GM21528 (cell line): ENCODE data around the gene NFU1.
A peak's percentile ranks its signal among the peaks of the same experiment; 100 is the strongest.
"Not testable (repeated sequence)": the region's sequence is repeated elsewhere in the genome, so short reads cannot be mapped to it uniquely, and the experiment has no call there.

Experiments
- ATAC-seq: cut with Tn5 transposase; IDR thresholded peaks from one replicate; pipeline ENCODE4 v1.9.1; 2021; ENCODE audit warnings: mild to moderate bottlenecking, moderate library complexity; ENCODE audit not compliant: unreplicated experiment, low FRiP score

NFU1 gene

DNA sequence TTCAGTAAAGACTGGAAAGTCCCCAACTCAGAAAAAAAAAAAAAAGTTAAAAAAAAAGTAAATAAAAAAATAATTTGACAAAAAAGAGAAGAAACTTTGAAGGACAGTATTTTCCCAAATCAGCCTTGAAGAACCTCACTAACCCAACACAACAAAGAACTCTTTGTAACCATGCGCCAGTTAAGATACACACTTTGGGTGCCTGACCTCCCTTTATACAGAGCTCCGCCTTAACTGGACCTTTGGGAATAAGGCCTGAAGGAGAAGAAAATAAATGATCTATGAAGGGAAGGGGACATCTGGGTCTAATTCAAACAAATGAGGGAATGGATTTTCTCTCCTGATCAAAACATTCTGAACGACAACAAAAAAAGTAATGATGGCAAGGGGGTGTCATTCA is 48.0 kb downstream of the NFU1 start:
- ATAC-seq = no peak

- no peak for ATAC-seq
These were observed 49.3 kb downstream of the NFU1 start for GRCh38 chr2:69387770-69388481.

DNA sequence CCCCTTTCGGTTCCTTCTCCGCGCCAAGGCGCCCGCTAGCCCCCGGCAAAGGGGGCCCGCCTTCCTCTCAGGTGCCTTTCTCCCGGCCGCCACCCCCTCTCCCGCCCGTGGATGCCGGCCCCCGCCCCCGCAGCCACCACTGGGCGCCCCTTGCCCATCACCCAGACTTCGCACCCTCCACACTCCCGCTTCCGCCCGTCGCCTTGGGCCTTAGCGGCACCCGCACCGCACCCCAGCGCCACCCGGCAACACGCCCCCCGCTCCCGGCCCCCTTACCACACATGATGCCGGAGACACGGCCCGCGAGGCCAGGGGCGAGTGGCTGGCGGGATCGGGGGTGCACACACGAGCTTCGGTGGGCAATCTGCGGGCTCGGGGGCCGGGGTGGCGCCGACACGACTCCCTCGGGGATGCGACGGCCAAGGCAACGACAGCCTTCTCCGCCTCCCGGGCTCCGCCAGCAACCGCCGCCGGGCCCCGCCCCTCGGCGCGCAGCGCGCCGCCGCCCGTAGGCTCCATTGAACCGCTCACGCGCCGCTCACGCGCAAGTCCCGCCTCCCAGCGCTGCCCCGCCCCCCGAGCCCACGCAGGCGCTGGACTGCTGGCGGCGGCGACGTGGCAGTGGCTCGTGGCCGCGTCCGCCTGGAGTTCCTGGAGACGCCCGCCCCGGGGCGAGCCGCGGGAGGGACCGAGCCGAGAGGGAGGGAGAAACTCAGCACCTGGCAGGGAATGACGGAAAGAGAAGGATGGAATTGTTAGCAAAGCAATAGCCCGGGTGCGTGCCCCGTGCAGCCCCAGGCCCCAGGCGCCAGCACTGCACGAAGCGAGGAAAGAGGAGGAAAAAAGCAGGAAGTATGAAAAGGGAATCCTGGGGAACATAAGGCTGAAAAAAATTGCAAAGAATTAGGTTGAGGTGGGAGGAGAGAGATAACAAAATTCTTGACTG is 50.2 kb downstream of the NFU1 start, which contains the start of gene GFPT1:
GFPT1 (minus strand) TSS at position 439 of the 946 bp plus-strand sequence; CDS start at position 283, 156 bp downstream.
- peak; percentile 87 for ATAC-seq

GRCh38 chr2:69386360-69386759 is 50.9 kb downstream of the NFU1 start:
- peak; percentile 14 for ATAC-seq

DNA sequence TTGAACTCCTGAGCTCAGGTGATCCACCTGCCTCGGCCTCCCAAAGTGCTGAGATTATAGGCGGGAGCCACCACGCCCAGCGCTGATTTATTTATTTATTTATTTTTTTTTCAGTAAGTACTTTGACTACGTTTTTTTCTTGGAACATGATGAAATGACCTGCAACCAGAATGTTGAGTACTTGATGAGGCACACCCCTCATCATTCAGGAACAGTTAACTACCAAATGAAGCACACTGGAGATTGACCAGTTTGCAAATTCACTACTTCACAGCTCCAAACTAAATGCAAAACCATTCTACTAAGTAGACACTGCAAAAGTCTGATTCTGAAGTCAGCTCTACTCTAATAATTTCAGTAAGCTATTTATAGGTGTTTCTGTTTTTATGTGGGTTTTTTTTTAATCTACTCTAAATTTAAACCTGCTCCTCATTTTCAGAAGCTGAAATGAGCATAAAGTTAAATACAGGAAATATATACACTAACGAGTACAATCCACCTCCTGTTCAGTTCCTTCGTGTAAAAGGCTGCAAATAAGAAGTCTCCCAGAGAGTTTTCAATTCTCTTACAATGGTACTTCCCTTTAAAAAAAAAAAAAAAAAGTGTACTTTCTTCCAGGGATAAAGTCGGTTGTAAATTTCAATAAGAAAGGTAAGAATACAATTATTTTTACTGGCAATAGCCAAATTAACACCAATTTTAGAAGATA is 51.6 kb downstream of the NFU1 start:
- ATAC-seq = no peak

- ATAC-seq = no peak
These were observed 52.6 kb downstream of the NFU1 start for GRCh38 chr2:69384618-69385081.

- ATAC-seq = no peak
These were observed 53.9 kb downstream of the NFU1 start for GRCh38 chr2:69383176-69383812.

- no peak for ATAC-seq
These were observed 54.7 kb downstream of the NFU1 start for GRCh38 chr2:69382547-69382946.

GRCh38 chr2:69381337-69381737 is 55.9 kb downstream of the NFU1 start:
- ATAC-seq = no peak

DNA sequence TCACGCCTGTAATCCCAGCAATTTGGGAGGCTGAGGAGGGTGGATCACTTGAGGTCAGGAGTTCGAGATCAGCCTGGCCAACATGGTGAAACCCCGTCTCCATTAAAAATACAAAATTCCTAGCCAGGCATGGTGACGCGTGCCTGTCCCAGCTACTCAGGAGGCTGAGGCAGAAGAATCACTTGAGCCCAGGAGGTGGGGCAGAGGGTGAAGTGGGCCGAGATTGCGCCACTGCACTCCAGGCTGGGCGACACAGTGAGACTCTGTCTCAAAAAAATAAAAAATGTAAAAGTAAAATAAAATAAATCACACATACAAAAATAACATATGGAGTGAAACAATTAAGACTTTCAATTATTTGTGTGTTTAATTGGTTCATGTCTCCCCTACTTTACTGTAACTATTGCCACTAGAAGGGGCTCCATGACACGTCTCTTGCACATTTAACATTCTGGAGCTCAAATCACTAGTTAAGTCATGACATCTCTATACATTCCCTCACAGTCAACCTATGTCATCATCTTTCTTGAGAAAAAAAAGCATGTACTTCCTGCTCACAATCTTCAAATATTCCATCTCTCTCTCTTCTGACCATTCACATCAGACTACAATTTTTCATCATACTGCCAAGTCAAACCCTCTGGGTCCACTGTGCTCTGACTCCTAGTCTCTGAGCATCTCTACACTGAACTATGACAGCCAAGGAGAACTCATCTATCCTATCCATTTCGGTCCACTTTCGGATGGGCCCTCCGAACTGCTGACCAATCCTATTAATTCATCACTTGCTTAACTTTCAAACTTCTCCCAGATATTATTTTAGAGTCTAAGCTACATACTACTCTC is 56.9 kb downstream of the NFU1 start:
- ATAC-seq = no peak

DNA sequence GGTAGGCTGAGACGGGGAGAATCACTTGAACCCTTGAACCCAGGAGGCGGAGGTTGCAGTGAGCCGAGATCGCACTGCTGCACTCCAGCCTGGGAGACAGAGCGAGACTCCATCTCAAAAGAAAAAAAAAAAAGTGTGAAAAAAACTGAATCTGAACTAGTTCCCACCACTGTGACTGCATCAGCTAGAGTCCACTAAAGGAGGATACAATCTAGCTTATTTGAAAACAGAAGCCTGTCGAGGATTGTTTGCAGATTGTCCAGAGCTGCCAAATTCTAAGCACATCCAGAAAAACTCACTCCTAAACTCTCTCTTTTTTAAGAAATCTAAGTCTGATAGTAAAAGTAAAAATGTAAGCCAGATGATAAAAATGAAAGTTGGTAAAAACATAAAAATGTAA is 60.8 kb downstream of the NFU1 start:
- ATAC-seq = no peak

GRCh38 chr2:69375494-69376353 is 61.5 kb downstream of the NFU1 start:
- ATAC-seq = no peak

DNA sequence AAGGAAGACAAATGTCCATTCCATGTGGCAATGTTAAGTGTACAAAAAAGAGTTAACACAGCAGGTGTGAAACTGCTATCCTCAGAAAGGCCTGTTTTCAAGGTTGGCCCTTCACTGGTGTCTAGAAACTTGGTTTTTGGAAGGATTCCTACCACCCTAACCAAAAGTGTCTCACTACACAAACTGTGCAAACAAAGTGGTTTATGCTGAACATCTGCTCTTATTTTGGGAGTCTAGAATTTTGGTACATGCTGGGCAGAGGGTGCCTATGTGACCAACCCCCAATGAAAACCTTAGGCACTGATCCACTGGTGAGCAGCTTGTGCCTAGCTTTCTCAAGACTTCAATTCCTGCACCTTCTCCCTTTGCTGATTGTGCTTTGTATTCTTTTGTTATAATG is 64.5 kb downstream of the NFU1 start:
- no peak for ATAC-seq

DNA sequence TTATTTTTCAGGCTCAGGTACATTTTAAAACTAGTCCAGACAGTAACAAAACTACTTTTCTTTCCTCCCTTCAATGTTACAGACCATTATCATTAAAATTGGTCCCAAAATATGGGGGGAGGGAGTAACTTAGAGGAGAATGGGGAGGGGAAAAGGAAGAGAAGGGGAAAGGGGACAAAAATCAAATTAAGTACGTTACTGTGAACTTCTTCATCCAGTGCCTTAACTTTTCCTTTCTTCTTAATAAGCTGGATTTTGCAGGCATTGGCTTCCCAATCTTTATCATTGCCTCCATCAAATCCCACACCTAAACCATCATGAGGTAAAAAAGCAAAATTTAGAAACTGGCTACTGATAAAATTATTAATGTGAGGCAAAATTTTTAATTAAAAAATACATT is 67.4 kb downstream of the NFU1 start:
- no peak for ATAC-seq

DNA sequence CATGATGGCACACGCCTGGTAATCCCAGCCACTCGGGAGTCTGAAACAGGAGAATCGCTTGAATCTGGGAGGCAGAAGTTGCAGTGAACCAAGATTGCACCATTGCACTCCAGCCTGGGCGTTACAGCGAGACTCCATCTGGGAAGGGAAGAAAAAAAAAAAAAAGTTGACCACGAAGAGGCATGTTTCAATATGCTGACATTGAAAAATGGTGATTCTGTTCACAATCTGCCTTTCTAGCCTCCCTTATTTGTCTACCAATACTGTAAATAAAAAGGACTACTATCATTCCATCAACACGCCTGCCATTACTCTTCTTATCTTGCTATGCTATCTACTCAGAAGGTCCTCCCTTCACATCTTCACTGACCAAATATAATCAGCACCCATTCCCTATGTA is 68.6 kb downstream of the NFU1 start:
- no peak for ATAC-seq

GRCh38 chr2:69359371-69359770 is 77.9 kb downstream of the NFU1 start:
- no peak for ATAC-seq

DNA sequence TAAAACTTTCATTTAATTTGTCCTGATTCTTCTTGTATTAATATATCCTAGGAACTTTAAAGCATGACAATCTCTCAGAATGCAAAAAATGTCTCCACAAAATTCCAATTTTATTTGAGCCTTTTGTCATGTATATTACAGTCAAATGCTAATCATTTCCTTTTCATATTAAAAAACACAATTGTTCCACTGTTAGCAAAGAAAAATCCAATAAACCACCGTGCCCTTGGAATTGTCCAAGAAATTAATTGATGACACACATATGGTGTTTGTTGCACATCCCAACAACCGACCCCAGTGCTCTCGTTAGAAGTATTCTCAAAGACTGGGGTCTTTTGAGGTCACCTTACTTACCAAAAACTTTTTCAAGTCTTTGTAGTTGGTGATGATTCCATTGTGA is 78.3 kb downstream of the NFU1 start:
- no peak for ATAC-seq

DNA sequence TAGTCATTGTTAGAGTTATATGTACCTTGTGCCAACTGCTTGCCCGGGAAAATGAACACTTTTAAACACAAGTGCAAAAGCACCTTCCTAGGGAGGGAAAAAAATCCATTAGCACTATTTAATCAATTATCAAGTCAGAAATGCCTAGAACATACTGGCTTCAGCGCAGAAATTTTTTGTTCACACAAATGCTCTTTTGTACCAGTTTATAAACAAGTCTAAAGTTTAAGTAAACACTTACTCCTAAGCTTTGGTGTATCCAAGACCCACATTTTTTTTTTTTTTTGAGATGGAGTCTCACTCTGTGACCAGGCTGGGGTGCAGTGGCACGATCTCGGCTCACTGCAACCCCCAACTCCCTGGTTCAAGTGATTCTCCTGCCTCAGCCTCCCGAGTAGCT is 80.8 kb downstream of the NFU1 start:
- no peak for ATAC-seq

DNA sequence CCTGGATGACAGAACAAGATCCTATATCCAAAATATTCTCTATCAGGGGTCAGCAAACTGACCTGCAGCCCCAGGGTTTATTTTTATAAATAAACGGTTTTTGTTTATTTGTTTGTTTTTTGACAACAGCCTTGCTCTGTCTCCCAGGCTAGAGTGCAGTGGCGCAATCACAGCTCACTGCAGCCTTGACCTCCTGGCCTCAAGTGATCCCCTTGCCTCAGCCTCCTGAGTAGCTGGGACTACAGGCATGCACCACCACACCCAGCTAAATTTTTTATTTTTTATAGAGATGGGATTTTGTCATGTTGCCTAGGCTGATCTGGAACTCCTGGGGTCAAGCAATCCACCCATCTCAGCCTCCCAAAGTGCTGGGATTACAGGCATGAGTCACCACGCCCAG is 82.3 kb downstream of the NFU1 start:
- not testable (repeated sequence) for ATAC-seq
